CD14-positive monocyte (primary cell): Measurements from ENCODE around the gene GPATCH4. TPM values are rescaled to one million over a fixed set of nuclear protein-coding genes. Genes with fewer than 3 reads are reported as not detected.

Experiments used
- DNase-seq, 3 donors: peaks; one replicate each; pipeline ENCODE4 v3.0.0-alpha.2; 2011 to 2022
- H2AFZ ChIP-seq: 2 replicates; pipeline ENCODE4 v1.6.0; 2012; ENCODE audit warnings: mild to moderate bottlenecking, low read depth, low read length, inconsistent platforms; ENCODE audit not compliant: insufficient read depth, poor library complexity, severe bottlenecking
- H3K27ac ChIP-seq, 2 donors: 1 replicate in 1 of 2; 2 replicates in 1 of 2; pipeline ENCODE4 v1.5.1; 2012 to 2013; ENCODE audit warnings: low read length in 2 of 2, control low read depth in 1 of 2, inconsistent platforms in 1 of 2, low read depth in 1 of 2, mild to moderate bottlenecking in 1 of 2
- H3K27me3 ChIP-seq, 2 donors: one replicate each; pipeline versions ENCODE4 v1.6.0 to v1.6.1; 2011 to 2013; ENCODE audit warnings: low read length in 2 of 2; ENCODE audit not compliant: control insufficient read depth in 2 of 2, insufficient read depth in 2 of 2
- H3K36me3 ChIP-seq, 2 donors: replicated peaks in 1 of 2; 1 replicate in 1 of 2; 2 replicates in 1 of 2; pipeline versions ENCODE4 v1.5.1 to v1.6.1; 2012 to 2013; ENCODE audit warnings: low read length in 2 of 2, control low read depth in 1 of 2, inconsistent platforms in 1 of 2, mild to moderate bottlenecking in 1 of 2; ENCODE audit not compliant: insufficient read depth in 2 of 2, control insufficient read depth in 1 of 2
- H3K4me1 ChIP-seq, 2 donors: 1 replicate in 1 of 2; 2 replicates in 1 of 2; pipeline versions ENCODE4 v1.5.1 to v1.6.1; 2012 to 2013; ENCODE audit warnings: low read length in 2 of 2, control low read depth in 1 of 2, inconsistent platforms in 1 of 2, mild to moderate bottlenecking in 1 of 2, moderate library complexity in 1 of 2; ENCODE audit not compliant: insufficient read depth in 2 of 2, control insufficient read depth in 1 of 2
- H3K4me2 ChIP-seq: replicated peaks from 2 replicates; pipeline ENCODE3; 2012; ENCODE audit warnings: low read length, moderate library complexity, mild to moderate bottlenecking; ENCODE audit not compliant: poor library complexity, severe bottlenecking; ENCODE audit errors: extremely low read depth
- H3K4me3 ChIP-seq, 3 experiments: fragments of 200-600 bp in 1 of 3; sonication (generic) in 1 of 3; replicated peaks in 1 of 3; 1 replicate in 2 of 3; 2 replicates in 1 of 3; pipeline ENCODE4 v1.5.1; 2011 to 2013; ENCODE audit warnings: low read length in 3 of 3, mild to moderate bottlenecking in 3 of 3, control low read depth in 2 of 3, low read depth in 2 of 3, inconsistent platforms in 1 of 3, moderate library complexity in 1 of 3
- H3K79me2 ChIP-seq: 2 replicates; pipeline ENCODE4 v1.6.0; 2012; ENCODE audit warnings: mild to moderate bottlenecking, control low read depth, inconsistent platforms, low read length, moderate library complexity; ENCODE audit not compliant: insufficient read depth
- H3K9ac ChIP-seq: 2 replicates; pipeline ENCODE4 v1.6.0; 2017; ENCODE audit warnings: low read length, mild to moderate bottlenecking; ENCODE audit not compliant: insufficient read depth, poor library complexity, severe bottlenecking
- H3K9me3 ChIP-seq, 2 donors: replicated peaks in 1 of 2; 1 replicate in 1 of 2; 2 replicates in 1 of 2; pipeline versions ENCODE4 v1.5.1 to v1.6.1; 2012 to 2013; ENCODE audit warnings: low read length in 2 of 2, control low read depth in 1 of 2; ENCODE audit not compliant: control insufficient read depth in 1 of 2, insufficient read depth in 1 of 2
- H4K20me1 ChIP-seq: 2 replicates; pipeline ENCODE4 v1.6.0; 2012; ENCODE audit warnings: mild to moderate bottlenecking, low read length, control low read depth, moderate library complexity; ENCODE audit not compliant: insufficient read depth
- H3K27ac Mint-ChIP-seq, 7 donors: one replicate each; pipeline ENCODE4 v1.8.0; 2020; ENCODE audit warnings: mild to moderate bottlenecking in 7 of 7, mixed read lengths in 7 of 7, moderate library complexity in 6 of 7, inconsistent platforms in 2 of 7
- H3K27me3 Mint-ChIP-seq, 3 donors: one replicate each; pipeline ENCODE4 v1.8.0; 2021 to 2022; ENCODE audit warnings: low read depth in 3 of 3, mild to moderate bottlenecking in 3 of 3, mixed read lengths in 3 of 3, moderate library complexity in 3 of 3, inconsistent platforms in 1 of 3
- H3K36me3 Mint-ChIP-seq, 2 donors: one replicate each; pipeline ENCODE4 v1.8.0; 2020; ENCODE audit warnings: mixed read lengths in 2 of 2, inconsistent platforms in 1 of 2, mild to moderate bottlenecking in 1 of 2
- H3K4me1 Mint-ChIP-seq: one replicate; pipeline ENCODE4 v1.8.0; 2020; ENCODE audit warnings: mild to moderate bottlenecking, mixed read lengths
- H3K4me3 Mint-ChIP-seq, 2 donors: one replicate each; pipeline ENCODE4 v1.8.0; 2020; ENCODE audit warnings: mild to moderate bottlenecking in 2 of 2, mixed read lengths in 2 of 2, moderate library complexity in 1 of 2
- H3K9me3 Mint-ChIP-seq, 7 donors: one replicate each; pipeline ENCODE4 v1.8.0; 2020 to 2022; ENCODE audit warnings: mixed read lengths in 7 of 7, mild to moderate bottlenecking in 6 of 7, moderate library complexity in 6 of 7, inconsistent platforms in 2 of 7
- CTCF ChIP-seq: fragments of 200-600 bp; IDR thresholded peaks from one replicate; pipeline ENCODE4 v1.8.0; 2022; ENCODE audit warnings: antibody characterized with exemption, mild to moderate bottlenecking
- WGBS: methylation state at CpG from one replicate; pipeline ENCODE4 v1.1.5; 2013; ENCODE audit warnings: missing lambda C conversion rate; ENCODE audit not compliant: insufficient coverage; 5-methylcytosine and 5-hydroxymethylcytosine counted together
- intact Hi-C, 2 donors: fragments of 100-400 bp; cut with micrococcal nuclease; formaldehyde crosslinking; loops; one replicate each; pipeline versions ENCODE4 v1.15.0 to v1.15.1; 2023
- polyA plus RNA-seq, 3 donors: library from polyadenylated mRNA; depleted of rRNA in 1 of 3; unstranded in 2 of 3; stranded (reverse) in 1 of 3; fragments of 300-500 nt in 2 of 3; fragments of >200 nt in 1 of 3; fragmentation: Illumina TruSeq in 2 of 3; gene quantifications; 1 replicate in 2 of 3; 2 replicates in 1 of 3; pipeline ENCODE4 v1.2.3, GENCODE V29; 2012 to 2021

The GPATCH4 gene
- polyA plus RNA-seq, 3 donors: 2.6 to 5.3 (median 4.9) TPM

GRCh38 chr1:156602557-156602993 lies 1.3 kb upstream of the GPATCH4 start:
- H3K4me1 Mint-ChIP-seq: peaks cover 26% of the 10 kb centered on the region
- H4K20me1 ChIP-seq: no peaks in the 10 kb centered on the region
- H3K27ac ChIP-seq: no peak overlapping the region
- no peak overlapping the region for H3K4me3 ChIP-seq
- peaks cover 23 to 26% of the 10 kb centered on the region in 2 donors for H3K4me1 ChIP-seq
- DNase-seq: peak in 1 of 3 donors; percentile 20
- peak overlapping the region in 1 of 7 donors; percentile 34 for H3K27ac Mint-ChIP-seq
- TF ChIP-seq CTCF: peak; percentile 52
- H3K9me3 Mint-ChIP-seq: no peaks in the 10 kb centered on the region
- no peak overlapping the region for H3K9ac ChIP-seq
- peaks cover 13 to 15% of the 10 kb centered on the region in 2 donors for H3K36me3 Mint-ChIP-seq
- H3K9me3 ChIP-seq: no peaks in the 10 kb centered on the region
- H3K27me3 ChIP-seq: no peaks in the 10 kb centered on the region
- H2AFZ ChIP-seq: peak overlapping the region; percentile 47
- peaks cover 22% of the 10 kb centered on the region for H3K79me2 ChIP-seq
- H3K27me3 Mint-ChIP-seq: peaks cover 1 to 2% (median 2%) of the 10 kb centered on the region in 3 donors
- peak overlapping the region in 1 of 2 donors; percentile 48 for H3K4me3 Mint-ChIP-seq
- 10% methylated on average over 7 of the region's 10 CpGs for WGBS
- intact Hi-C loops: loop anchor here (10.0 kb wide), 2 partner anchors 148 to 218 kb away; no protein-coding TSS in a partner anchor
- H3K36me3 ChIP-seq: peaks cover 6 to 14% of the 10 kb centered on the region in 2 donors
- peak overlapping the region; percentile 35 for H3K4me2 ChIP-seq

- DNase-seq: no peak
- Histone ChIP-seq H3K36me3 (peaks cover 13 to 21% of the 10 kb centered on the region in 2 donors), H3K79me2 (peaks cover 22% of the 10 kb centered on the region), H2AFZ (peak overlapping the region; percentile 90), H3K4me3 (peak overlapping the region; percentile 85 to 90 (median 85)), H3K27me3 (no peaks in the 10 kb centered on the region), H3K9ac (no peak overlapping the region), H4K20me1 (no peaks in the 10 kb centered on the region), H3K4me1 (peaks cover 23 to 26% of the 10 kb centered on the region in 2 donors), H3K27ac (peak overlapping the region; percentile 2 to 68), H3K9me3 (no peaks in the 10 kb centered on the region), H3K4me2 (peak overlapping the region; percentile 97)
- no peaks in the 10 kb centered on the region for H3K9me3 Mint-ChIP-seq
- peaks cover 19 to 20% of the 10 kb centered on the region in 2 donors for H3K36me3 Mint-ChIP-seq
- peaks cover 26% of the 10 kb centered on the region for H3K4me1 Mint-ChIP-seq
- peaks cover 0 to 2% (median 2%) of the 10 kb centered on the region in 3 donors for H3K27me3 Mint-ChIP-seq
- intact Hi-C loops: loop anchor here (10.0 kb wide), 2 partner anchors 147 to 217 kb away; no protein-coding TSS in a partner anchor
- no peak for TF ChIP-seq CTCF
- WGBS: 75% methylated on average over 6 of the region's 12 CpGs
- H3K4me3 Mint-ChIP-seq: peak overlapping the region; percentile 98 to 100
- peak overlapping the region in 4 of 7 donors; percentile 44 to 94 (median 80) for H3K27ac Mint-ChIP-seq
These were observed 613 bp upstream of the GPATCH4 start for GRCh38 chr1:156601892-156602291.
